ENCODE data around the gene KIF16B. TPM values are rescaled to one million over a fixed set of nuclear protein-coding genes. Genes with fewer than 3 reads are reported as not detected.

Gene KIF16B
- total and polyA plus RNA-seq, 10 of the 15 experiments (the other 5 are each of a cell fraction or from before 2014, with no cell fraction given) = 0.21 to 5.2 (median 3.0) TPM

DNA sequence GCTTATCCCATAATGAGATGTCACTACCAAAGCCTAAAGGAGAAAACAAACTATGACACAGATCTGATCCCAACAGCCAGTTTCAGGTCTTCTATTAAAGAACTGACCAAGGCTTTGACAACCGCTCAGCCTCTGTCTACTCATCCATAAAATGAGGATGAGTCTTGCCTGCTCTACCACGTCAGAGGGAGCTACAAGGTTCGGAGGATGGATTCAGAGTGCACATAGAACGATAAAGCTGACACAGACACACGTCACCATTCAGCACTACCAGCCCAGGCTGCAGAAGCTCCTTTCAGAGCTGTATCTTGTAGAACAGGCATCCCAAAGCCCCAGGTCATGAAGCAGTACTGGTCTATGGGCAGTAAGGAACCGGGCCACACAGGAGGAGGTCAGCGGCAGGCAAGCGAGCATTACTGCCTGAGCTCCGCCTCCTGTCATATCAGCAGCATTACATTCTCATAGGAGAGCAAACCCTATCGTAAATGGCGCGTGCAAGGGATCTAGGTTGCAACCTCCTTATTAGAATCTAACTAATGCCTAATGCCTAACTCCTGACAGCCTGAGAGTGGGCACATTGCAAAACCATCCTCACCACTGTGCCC is 25.1 kb downstream of the KIF16B start:
- no peak for DNase-seq (ENCODE audit: low read depth, low spot score)
- Histone ChIP-seq H3K27me3 (replicated peaks in 1 of 2; ENCODE audit: control insufficient read depth in 2 of 2, insufficient read depth in 2 of 2, low read length in 1 of 2) (no peaks in the 10 kb centered on the region), H3K36me3 (ENCODE audit: control insufficient read depth in 2 of 2, insufficient read depth in 2 of 2, low read length in 1 of 2) (no peaks in the 10 kb centered on the region), H4K20me1 (ENCODE audit: control insufficient read depth, insufficient read depth) (no peaks in the 10 kb centered on the region), H3K9ac (ENCODE audit: control insufficient read depth, insufficient read depth, low read length) (no peak overlapping the region), H3K9me3 (replicated peaks; ENCODE audit: control insufficient read depth, insufficient read depth, low read length) (no peaks in the 10 kb centered on the region), H3K4me1 (ENCODE audit: control insufficient read depth, insufficient read depth, low read length) (no peaks in the 10 kb centered on the region), H3K27ac (ENCODE audit: control insufficient read depth, insufficient read depth) (no peak overlapping the region), H2AFZ (ENCODE audit: control insufficient read depth, low read depth, low read length) (no peak overlapping the region), H3K4me2 (ENCODE audit: control insufficient read depth, insufficient read depth) (no peak overlapping the region), H3K79me2 (ENCODE audit: control insufficient read depth, insufficient read depth, low read length) (no peaks in the 10 kb centered on the region), H3K4me3 (no peak overlapping the region)
- ChIA-PET POLR2A (no interaction called here), RAD21 (ENCODE audit: unreplicated experiment) (no interaction called here), CTCF (no interaction called here), SMC1A (ENCODE audit: uncharacterized antibody, unreplicated experiment) (no interaction called here)
- BruUV-seq (replicated peaks) = no TSS peak
- in situ Hi-C loops (cut with MboI) = no loop called here
- FAIRE-seq = no peak
- 71% methylated on average over 12 of the region's 12 CpGs for WGBS (ENCODE audit: insufficient coverage, insufficient replicate concordance, low lambda C conversion rate, missing lambda C conversion rate)
- ATAC-seq = no peak
- intact Hi-C loops (cut with micrococcal nuclease; ENCODE audit: unreplicated experiment) = no loop called here
- TF ChIP-seq BHLHE40 (IDR thresholded peaks at IDR 0.05; ENCODE audit: borderline replicate concordance in 1 of 2, low read depth in 2 of 2, low read length in 1 of 2) (no peak), TBL1XR1 (IDR thresholded peaks at IDR 0.05; ENCODE audit: low read depth, low read length) (no peak), LARP7 (IDR thresholded peaks at IDR 0.05) (no peak), IRF4 (IDR thresholded peaks at IDR 0.05; ENCODE audit: low read depth, low read length) (no peak), ESRRA (IDR thresholded peaks at IDR 0.05; ENCODE audit: low read length) (no peak), SIN3A (IDR thresholded peaks at IDR 0.05; ENCODE audit: low read depth, low read length) (no peak), SMC3 (IDR thresholded peaks at IDR 0.05; ENCODE audit: borderline replicate concordance, low read length) (no peak), RELA (IDR thresholded peaks at IDR 0.05; ENCODE audit: borderline replicate concordance, partially characterized antibody) (no peak), RFX5 (IDR thresholded peaks at IDR 0.05; ENCODE audit: low read depth, low read length) (no peak), DPF2 (IDR thresholded peaks at IDR 0.05) (no peak), ZNF274 (IDR thresholded peaks at IDR 0.05; ENCODE audit: insufficient read depth, insufficient read length) (no peak), MYC (IDR thresholded peaks at IDR 0.05; ENCODE audit: insufficient read depth, insufficient read length, insufficient replicate concordance, low read length, severe bottlenecking) (no peak), CREB1 (IDR thresholded peaks at IDR 0.05; ENCODE audit: low read depth) (no peak), EP300 (IDR thresholded peaks at IDR 0.05; ENCODE audit: borderline replicate concordance in 1 of 2, control insufficient read depth in 1 of 2, low read depth in 2 of 2, low read length in 2 of 2) (no peak)
- TF ChIP-seq, protein P1, sequence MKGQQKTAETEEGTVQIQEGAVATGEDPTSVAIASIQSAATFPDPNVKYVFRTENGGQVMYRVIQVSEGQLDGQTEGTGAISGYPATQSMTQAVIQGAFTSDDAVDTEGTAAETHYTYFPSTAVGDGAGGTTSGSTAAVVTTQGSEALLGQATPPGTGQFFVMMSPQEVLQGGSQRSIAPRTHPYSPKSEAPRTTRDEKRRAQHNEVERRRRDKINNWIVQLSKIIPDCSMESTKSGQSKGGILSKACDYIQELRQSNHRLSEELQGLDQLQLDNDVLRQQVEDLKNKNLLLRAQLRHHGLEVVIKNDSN (IDR thresholded peaks at IDR 0.05; ENCODE audit: borderline replicate concordance, extremely low read length, insufficient read depth, low read depth, low read length) = no peak
- TF ChIP-seq, protein P2, sequence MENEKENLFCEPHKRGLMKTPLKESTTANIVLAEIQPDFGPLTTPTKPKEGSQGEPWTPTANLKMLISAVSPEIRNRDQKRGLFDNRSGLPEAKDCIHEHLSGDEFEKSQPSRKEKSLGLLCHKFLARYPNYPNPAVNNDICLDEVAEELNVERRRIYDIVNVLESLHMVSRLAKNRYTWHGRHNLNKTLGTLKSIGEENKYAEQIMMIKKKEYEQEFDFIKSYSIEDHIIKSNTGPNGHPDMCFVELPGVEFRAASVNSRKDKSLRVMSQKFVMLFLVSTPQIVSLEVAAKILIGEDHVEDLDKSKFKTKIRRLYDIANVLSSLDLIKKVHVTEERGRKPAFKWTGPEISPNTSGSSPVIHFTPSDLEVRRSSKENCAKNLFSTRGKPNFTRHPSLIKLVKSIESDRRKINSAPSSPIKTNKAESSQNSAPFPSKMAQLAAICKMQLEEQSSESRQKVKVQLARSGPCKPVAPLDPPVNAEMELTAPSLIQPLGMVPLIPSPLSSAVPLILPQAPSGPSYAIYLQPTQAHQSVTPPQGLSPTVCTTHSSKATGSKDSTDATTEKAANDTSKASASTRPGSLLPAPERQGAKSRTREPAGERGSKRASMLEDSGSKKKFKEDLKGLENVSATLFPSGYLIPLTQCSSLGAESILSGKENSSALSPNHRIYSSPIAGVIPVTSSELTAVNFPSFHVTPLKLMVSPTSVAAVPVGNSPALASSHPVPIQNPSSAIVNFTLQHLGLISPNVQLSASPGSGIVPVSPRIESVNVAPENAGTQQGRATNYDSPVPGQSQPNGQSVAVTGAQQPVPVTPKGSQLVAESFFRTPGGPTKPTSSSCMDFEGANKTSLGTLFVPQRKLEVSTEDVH (IDR thresholded peaks at IDR 0.05; ENCODE audit: low read depth, partially characterized antibody) = no peak
- TF ChIP-seq, protein P3, sequence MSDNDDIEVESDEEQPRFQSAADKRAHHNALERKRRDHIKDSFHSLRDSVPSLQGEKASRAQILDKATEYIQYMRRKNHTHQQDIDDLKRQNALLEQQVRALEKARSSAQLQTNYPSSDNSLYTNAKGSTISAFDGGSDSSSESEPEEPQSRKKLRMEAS (IDR thresholded peaks at IDR 0.05; ENCODE audit: low read depth, low read length) = no peak
- TF ChIP-seq, protein P4, sequence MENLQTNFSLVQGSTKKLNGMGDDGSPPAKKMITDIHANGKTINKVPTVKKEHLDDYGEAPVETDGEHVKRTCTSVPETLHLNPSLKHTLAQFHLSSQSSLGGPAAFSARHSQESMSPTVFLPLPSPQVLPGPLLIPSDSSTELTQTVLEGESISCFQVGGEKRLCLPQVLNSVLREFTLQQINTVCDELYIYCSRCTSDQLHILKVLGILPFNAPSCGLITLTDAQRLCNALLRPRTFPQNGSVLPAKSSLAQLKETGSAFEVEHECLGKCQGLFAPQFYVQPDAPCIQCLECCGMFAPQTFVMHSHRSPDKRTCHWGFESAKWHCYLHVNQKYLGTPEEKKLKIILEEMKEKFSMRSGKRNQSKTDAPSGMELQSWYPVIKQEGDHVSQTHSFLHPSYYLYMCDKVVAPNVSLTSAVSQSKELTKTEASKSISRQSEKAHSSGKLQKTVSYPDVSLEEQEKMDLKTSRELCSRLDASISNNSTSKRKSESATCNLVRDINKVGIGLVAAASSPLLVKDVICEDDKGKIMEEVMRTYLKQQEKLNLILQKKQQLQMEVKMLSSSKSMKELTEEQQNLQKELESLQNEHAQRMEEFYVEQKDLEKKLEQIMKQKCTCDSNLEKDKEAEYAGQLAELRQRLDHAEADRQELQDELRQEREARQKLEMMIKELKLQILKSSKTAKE (IDR thresholded peaks at IDR 0.05; ENCODE audit: low read depth, poor library complexity, severe bottlenecking) = no peak

All from GM12878 (cell line).